OCI-LY7 (cell line): ENCODE data around the gene ENTR1. TPM values are rescaled to one million over a fixed set of nuclear protein-coding genes. Genes with fewer than 3 reads are reported as not detected.

Source experiments
- BruUV-seq: library from RNA; stranded (reverse); fragments of 400-500 nt; replicated peaks from 2 replicates; lab custom pipeline; 2021; lab: Mats Ljungman, UMichigan
- CTCF ChIA-PET: fragments of 300-600 bp; sonication (Branson Sonifier 250); formaldehyde crosslinking; loops from one replicate; lab custom pipeline; 2022; ENCODE audit warnings: antibody characterized with exemption; ENCODE audit not compliant: unreplicated experiment; lab: Charles Lee
- POLR2A ChIA-PET: fragments of 300-600 bp; sonication (Branson Sonifier 250); formaldehyde crosslinking; loops from one replicate; lab custom pipeline; 2022; ENCODE audit warnings: antibody characterized with exemption; lab: Charles Lee
- DNase-seq: peaks from one replicate; pipeline ENCODE4 v3.0.0-alpha.2; 2015; ENCODE audit warnings: low spot score
- H2AFZ ChIP-seq: fragments of 200-600 bp; sonication (generic), shearing (Covaris generic); 2 replicates; pipeline ENCODE4 v1.6.1; 2014; ENCODE audit warnings: mild to moderate bottlenecking, antibody characterized with exemption, low read length, moderate library complexity
- H3K27ac ChIP-seq: fragments of 200-600 bp; sonication (generic); 2 replicates; pipeline ENCODE4 v1.5.1; 2014; ENCODE audit warnings: mixed run types, low read depth, mild to moderate bottlenecking, moderate library complexity, low read length, inconsistent platforms; ENCODE audit not compliant: poor library complexity, severe bottlenecking
- H3K36me3 ChIP-seq: fragments of 200-600 bp; sonication (generic); 2 replicates; pipeline ENCODE4 v1.6.1; 2014; ENCODE audit warnings: mild to moderate bottlenecking, antibody characterized with exemption, low read length, moderate library complexity, mixed read lengths; ENCODE audit not compliant: insufficient read depth
- H3K4me1 ChIP-seq: fragments of 200-600 bp; sonication (generic); 2 replicates; pipeline ENCODE4 v1.5.1; 2014; ENCODE audit warnings: mild to moderate bottlenecking, low read length; ENCODE audit not compliant: insufficient read depth, poor library complexity, severe bottlenecking
- H3K4me2 ChIP-seq: fragments of 200-600 bp; sonication (generic); 2 replicates; pipeline ENCODE4 v1.6.1; 2014; ENCODE audit warnings: mild to moderate bottlenecking, low read length
- H3K4me3 ChIP-seq: fragments of 200-600 bp; sonication (generic); 2 replicates; pipeline ENCODE4 v1.5.1; 2014; ENCODE audit warnings: mild to moderate bottlenecking, low read depth, low read length; ENCODE audit not compliant: poor library complexity, severe bottlenecking
- H3K79me2 ChIP-seq: fragments of 200-600 bp; sonication (generic); 2 replicates; pipeline ENCODE4 v1.6.1; 2016; ENCODE audit warnings: low read depth, mild to moderate bottlenecking, low read length, moderate library complexity, mixed read lengths; ENCODE audit not compliant: insufficient read depth
- H3K9me2 ChIP-seq: fragments of 200-600 bp; sonication (generic); 2 replicates; pipeline ENCODE4 v1.6.1; 2016; ENCODE audit warnings: mild to moderate bottlenecking, low read length, mixed read lengths; ENCODE audit not compliant: insufficient read depth
- H3K9me3 ChIP-seq: fragments of 200-600 bp; sonication (generic); 2 replicates; pipeline ENCODE4 v1.6.1; 2014; ENCODE audit warnings: mild to moderate bottlenecking, mixed run types, low read length, mixed read lengths
- H4K20me1 ChIP-seq: fragments of 200-600 bp; sonication (generic); 2 replicates; pipeline ENCODE4 v1.6.1; 2014; ENCODE audit warnings: mild to moderate bottlenecking, antibody characterized with exemption, low read length, moderate library complexity, mixed read lengths; ENCODE audit not compliant: insufficient read depth
- CTCF ChIP-seq: fragments of 200-600 bp; sonication (generic); conservative IDR thresholded peaks from 2 replicates; pipeline ENCODE4 v1.5.1; 2014; ENCODE audit warnings: mild to moderate bottlenecking, antibody characterized with exemption, low read length, moderate library complexity, mixed read lengths
- EZH2phosphoT487 ChIP-seq: fragments of 200-600 bp; sonication (generic); IDR thresholded peaks from 2 replicates; pipeline ENCODE4 v1.6.1; 2018; ENCODE audit warnings: low read depth, borderline replicate concordance, mild to moderate bottlenecking, mixed run types, antibody characterized with exemption, low read length, moderate library complexity, mixed read lengths
- intact Hi-C: fragments of 100-400 bp; cut with micrococcal nuclease; formaldehyde crosslinking; loops from one replicate; pipeline ENCODE4 v1.10.0; 2022; ENCODE audit not compliant: unreplicated experiment
- total RNA-seq, 2 experiments: library from RNA; depleted of rRNA in 1 of 2; stranded (reverse); fragments of >200 nt in 1 of 2; shearing (Covaris generic) in 1 of 2; gene quantifications; 2 replicates each; pipeline ENCODE4 v1.2.3, GENCODE V29; 2014 to 2022

ENTR1 gene
- total RNA-seq, 2 experiments from 2014 or later: 103 to 109 TPM

- no peak for TF ChIP-seq EZH2phosphoT487
- no peak for TF ChIP-seq CTCF
- no peak overlapping the region for H3K27ac ChIP-seq
- H2AFZ ChIP-seq: no peak overlapping the region
- no peaks in the 10 kb centered on the region for H3K4me1 ChIP-seq
- no peak overlapping the region for H3K4me2 ChIP-seq
- H3K9me3 ChIP-seq: no peaks in the 10 kb centered on the region
- H3K79me2 ChIP-seq: no peaks in the 10 kb centered on the region
- BruUV-seq: no TSS peak
- H3K36me3 ChIP-seq: peaks cover 44% of the 10 kb centered on the region
- intact Hi-C loops: no loop called here
- DNase-seq: no peak
- no peaks in the 10 kb centered on the region; the same call in 1 of the 2 replicates for H4K20me1 ChIP-seq
- CTCF ChIA-PET: no interaction called here
- POLR2A ChIA-PET: no interaction called here
- no peaks in the 10 kb centered on the region for H3K9me2 ChIP-seq
- no peak overlapping the region for H3K4me3 ChIP-seq
Observed at GRCh38 chr9:136374183-136374575, 36.2 kb downstream of the ENTR1 start.

GRCh38 chr9:136373300-136374182, 36.9 kb downstream of the ENTR1 start, which contains the start of gene CARD9:
TSS of gene CARD9 (minus strand) at chr9:136373669. CDS start at chr9:136372078, 1,591 bp downstream.
- TF ChIP-seq EZH2phosphoT487 (no peak), CTCF (no peak)
- BruUV-seq: no TSS peak
- no peaks in the 10 kb centered on the region for H3K79me2 ChIP-seq
- H3K36me3 ChIP-seq: peaks cover 37% of the 10 kb centered on the region; the same call in 1 of the 2 replicates
- no peak for DNase-seq
- POLR2A ChIA-PET: no interaction called here
- H3K4me2 ChIP-seq: no peak within 1 kb of the TSS
- H3K27ac ChIP-seq: no peak within 1 kb of the TSS
- H3K4me3 ChIP-seq: no peak within 1 kb of the TSS
- no peaks in the 10 kb centered on the region for H3K9me3 ChIP-seq
- intact Hi-C loops: no loop called here
- no peaks in the 10 kb centered on the region; the same call in 1 of the 2 replicates for H4K20me1 ChIP-seq
- H3K4me1 ChIP-seq: no peaks in the 10 kb centered on the region
- CTCF ChIA-PET: no interaction called here
- no peak within 1 kb of the TSS for H2AFZ ChIP-seq
- H3K9me2 ChIP-seq: no peaks in the 10 kb centered on the region
